ENCODE measurements around the gene RNF145. TPM values are rescaled to one million over a fixed set of nuclear protein-coding genes. Genes with fewer than 3 reads are reported as not detected.

RNF145 gene
- total RNA-seq, 1 donor from 2014 or later, result 93.1 TPM

DNA sequence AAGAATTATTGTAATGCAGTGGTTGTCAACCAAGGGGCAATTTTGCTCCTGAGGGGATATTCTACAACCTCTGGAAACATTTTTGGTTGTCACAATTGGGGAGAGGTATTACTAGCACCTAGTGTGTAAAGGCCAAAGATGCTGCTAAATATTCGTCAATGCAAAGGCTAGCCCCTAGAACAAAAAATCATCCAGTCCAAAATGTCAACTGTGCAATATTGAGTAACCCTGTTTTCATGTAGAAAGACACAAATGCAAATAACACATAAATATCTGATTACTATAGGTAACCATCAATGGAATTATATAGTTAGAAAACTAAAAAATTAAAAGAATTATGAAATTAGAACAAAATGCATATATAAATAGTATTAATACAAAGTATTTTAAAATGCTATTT is 26.1 kb downstream of the RNF145 start:
- no peaks in the 10 kb centered on the region for H3K27me3 Mint-ChIP-seq (ENCODE audit: low read depth)
- no peak overlapping the region for H3K4me3 Mint-ChIP-seq
- H3K36me3 Mint-ChIP-seq, result peaks cover 8% of the 10 kb centered on the region
- DNase-seq (ENCODE audit: low spot score in 2 of 2, unreplicated experiment in 2 of 2), result no peak
- H3K4me1 Mint-ChIP-seq, result peaks cover 58% of the 10 kb centered on the region
- TF ChIP-seq CTCF (IDR thresholded peaks at IDR 0.05; ENCODE audit: unreplicated experiment), result no peak
- H3K9me3 Mint-ChIP-seq, result no peaks in the 10 kb centered on the region
- H3K27ac Mint-ChIP-seq, result peak overlapping the region; percentile 43

GRCh38 chr5:159182691-159183090 is 26.7 kb downstream of the RNF145 start:
- H3K27ac Mint-ChIP-seq, result peak overlapping the region; percentile 43
- peaks cover 58% of the 10 kb centered on the region for H3K4me1 Mint-ChIP-seq
- peaks cover 6% of the 10 kb centered on the region for H3K36me3 Mint-ChIP-seq
- no peaks in the 10 kb centered on the region for H3K9me3 Mint-ChIP-seq
- H3K27me3 Mint-ChIP-seq (ENCODE audit: low read depth), result no peaks in the 10 kb centered on the region
- no peak for DNase-seq (ENCODE audit: low spot score in 2 of 2, unreplicated experiment in 2 of 2)
- H3K4me3 Mint-ChIP-seq, result no peak overlapping the region
- TF ChIP-seq CTCF (IDR thresholded peaks at IDR 0.05; ENCODE audit: unreplicated experiment), result no peak

- no peaks in the 10 kb centered on the region for H3K27me3 Mint-ChIP-seq (ENCODE audit: low read depth)
- no peak overlapping the region for H3K4me3 Mint-ChIP-seq
- H3K4me1 Mint-ChIP-seq, result peaks cover 58% of the 10 kb centered on the region
- H3K36me3 Mint-ChIP-seq, result peaks cover 10% of the 10 kb centered on the region
- H3K9me3 Mint-ChIP-seq, result no peaks in the 10 kb centered on the region
- no peak overlapping the region for H3K27ac Mint-ChIP-seq
- no peak for DNase-seq (ENCODE audit: low spot score in 2 of 2, unreplicated experiment in 2 of 2)
- no peak for TF ChIP-seq CTCF (IDR thresholded peaks at IDR 0.05; ENCODE audit: unreplicated experiment)
Measured at GRCh38 chr5:159181651-159182050, 27.7 kb downstream of the RNF145 start.

DNA sequence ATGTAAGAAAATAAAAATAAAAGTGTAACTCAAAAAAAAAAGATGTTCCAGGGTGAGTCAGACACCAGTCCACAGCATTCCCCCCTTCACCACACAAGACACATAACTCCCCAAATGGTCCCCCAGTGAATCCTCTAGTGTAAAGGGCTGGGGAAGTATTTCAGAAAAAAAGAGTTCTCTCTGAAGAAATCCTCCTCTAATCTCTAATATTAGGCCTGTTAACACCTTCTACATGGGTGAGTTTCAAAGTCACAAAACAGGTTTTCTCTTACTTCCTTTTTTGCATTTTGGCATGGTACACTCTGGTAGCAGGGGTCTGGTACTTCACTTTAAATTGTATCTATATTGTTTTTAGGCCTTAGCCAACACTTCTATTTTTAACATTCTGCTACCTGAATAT is 28.2 kb downstream of the RNF145 start:
- H3K4me3 Mint-ChIP-seq, result no peak overlapping the region
- H3K9me3 Mint-ChIP-seq, result peaks cover 2% of the 10 kb centered on the region
- TF ChIP-seq CTCF (IDR thresholded peaks at IDR 0.05; ENCODE audit: unreplicated experiment), result no peak
- H3K36me3 Mint-ChIP-seq, result peaks cover 12% of the 10 kb centered on the region
- peaks cover 56% of the 10 kb centered on the region for H3K4me1 Mint-ChIP-seq
- H3K27ac Mint-ChIP-seq, result no peak overlapping the region
- H3K27me3 Mint-ChIP-seq (ENCODE audit: low read depth), result no peaks in the 10 kb centered on the region
- DNase-seq (ENCODE audit: low spot score in 2 of 2, unreplicated experiment in 2 of 2), result no peak

- Mint-ChIP-seq H3K27me3 (ENCODE audit: low read depth) (no peaks in the 10 kb centered on the region), H3K27ac (peak overlapping the region; percentile 88), H3K4me1 (peaks cover 55% of the 10 kb centered on the region), H3K36me3 (peaks cover 13% of the 10 kb centered on the region), H3K4me3 (no peak overlapping the region), H3K9me3 (peaks cover 3% of the 10 kb centered on the region)
- TF ChIP-seq CTCF (IDR thresholded peaks at IDR 0.05; ENCODE audit: unreplicated experiment), result no peak
- no peak for DNase-seq (ENCODE audit: low spot score in 2 of 2, unreplicated experiment in 2 of 2)
Measured at GRCh38 chr5:159179529-159180305, 29.6 kb downstream of the RNF145 start.
